ENCODE results near the gene PRICKLE2. TPM values are rescaled to one million over a fixed set of nuclear protein-coding genes. Genes with fewer than 3 reads are reported as not detected.

The PRICKLE2 gene
- total and polyA plus RNA-seq, 3 donors from 2014 or later, result 5.5 to 10.1 (median 9.1) TPM

DNA sequence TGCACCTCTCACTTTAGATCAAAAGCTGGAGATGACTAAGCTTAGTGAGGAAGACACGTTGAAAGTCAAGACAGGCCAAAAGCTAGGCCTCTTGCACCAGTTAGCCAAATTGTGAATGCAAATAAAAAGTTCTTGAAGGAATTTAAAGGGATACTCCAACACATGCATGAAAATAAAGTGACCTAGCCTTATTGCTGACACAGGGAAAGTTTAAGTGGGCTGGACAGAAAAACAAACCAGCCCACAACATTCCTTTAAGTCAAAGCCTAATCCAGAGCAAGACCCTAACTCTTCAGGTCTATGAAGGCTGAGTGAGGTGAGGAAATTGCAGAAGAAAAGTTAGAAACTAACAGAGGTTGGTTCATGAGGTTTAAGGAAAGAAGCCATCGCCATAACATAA is 101.3 kb downstream of the PRICKLE2 start:
- TF ChIP-seq, protein P1, sequence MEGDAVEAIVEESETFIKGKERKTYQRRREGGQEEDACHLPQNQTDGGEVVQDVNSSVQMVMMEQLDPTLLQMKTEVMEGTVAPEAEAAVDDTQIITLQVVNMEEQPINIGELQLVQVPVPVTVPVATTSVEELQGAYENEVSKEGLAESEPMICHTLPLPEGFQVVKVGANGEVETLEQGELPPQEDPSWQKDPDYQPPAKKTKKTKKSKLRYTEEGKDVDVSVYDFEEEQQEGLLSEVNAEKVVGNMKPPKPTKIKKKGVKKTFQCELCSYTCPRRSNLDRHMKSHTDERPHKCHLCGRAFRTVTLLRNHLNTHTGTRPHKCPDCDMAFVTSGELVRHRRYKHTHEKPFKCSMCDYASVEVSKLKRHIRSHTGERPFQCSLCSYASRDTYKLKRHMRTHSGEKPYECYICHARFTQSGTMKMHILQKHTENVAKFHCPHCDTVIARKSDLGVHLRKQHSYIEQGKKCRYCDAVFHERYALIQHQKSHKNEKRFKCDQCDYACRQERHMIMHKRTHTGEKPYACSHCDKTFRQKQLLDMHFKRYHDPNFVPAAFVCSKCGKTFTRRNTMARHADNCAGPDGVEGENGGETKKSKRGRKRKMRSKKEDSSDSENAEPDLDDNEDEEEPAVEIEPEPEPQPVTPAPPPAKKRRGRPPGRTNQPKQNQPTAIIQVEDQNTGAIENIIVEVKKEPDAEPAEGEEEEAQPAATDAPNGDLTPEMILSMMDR (IDR thresholded peaks at IDR 0.05), result no peak
- TF ChIP-seq POLR2A (IDR thresholded peaks at IDR 0.05), result no peak

GRCh38 chr3:64122476-64122875 is 102.8 kb downstream of the PRICKLE2 start:
- intact Hi-C loops (cut with DNase I; ENCODE audit: low total_unique reads), result no loop called here
- no peak overlapping the region for H3K27ac ChIP-seq
- H3K9me3 ChIP-seq, result no peaks in the 10 kb centered on the region
- H3K4me1 ChIP-seq, result peaks cover 9% of the 10 kb centered on the region
- 83 to 92% methylated on average over 2 to 3 of the region's 3 CpGs for WGBS, 2 donors
- TF ChIP-seq, protein P1 (IDR thresholded peaks at IDR 0.05), result no peak
- TF ChIP-seq POLR2A (IDR thresholded peaks at IDR 0.05), result no peak
- H3K36me3 ChIP-seq (ENCODE audit: low read depth, missing control alignments), result no peaks in the 10 kb centered on the region
- H3K4me3 ChIP-seq, result no peak overlapping the region
- no peaks in the 10 kb centered on the region for H3K27me3 ChIP-seq
- no peak for DNase-seq

More for the DNA sequence above, 101.3 kb downstream of the PRICKLE2 start:
- no peak overlapping the region for H3K27ac ChIP-seq
- no peak for DNase-seq
- peaks cover 9% of the 10 kb centered on the region for H3K4me1 ChIP-seq
- H3K4me3 ChIP-seq, result no peak overlapping the region
- no peaks in the 10 kb centered on the region for H3K27me3 ChIP-seq
- H3K9me3 ChIP-seq, result no peaks in the 10 kb centered on the region
- 78 to 88% methylated on average over 2 of the region's 2 CpGs for WGBS, 2 donors
- no peaks in the 10 kb centered on the region for H3K36me3 ChIP-seq (ENCODE audit: low read depth, missing control alignments)
- intact Hi-C loops (cut with DNase I; ENCODE audit: low total_unique reads), result no loop called here

- Histone ChIP-seq H3K4me1 (peaks cover 9% of the 10 kb centered on the region), H3K4me3 (no peak overlapping the region), H3K36me3 (ENCODE audit: low read depth, missing control alignments) (no peaks in the 10 kb centered on the region), H3K27ac (no peak overlapping the region), H3K9me3 (no peaks in the 10 kb centered on the region), H3K27me3 (no peaks in the 10 kb centered on the region)
- no peak for TF ChIP-seq POLR2A (IDR thresholded peaks at IDR 0.05)
- TF ChIP-seq, protein P1 (IDR thresholded peaks at IDR 0.05), result no peak
- no peak for DNase-seq
- intact Hi-C loops (cut with DNase I; ENCODE audit: low total_unique reads), result no loop called here
- WGBS, 2 donors, result 35 to 48% methylated on average over 3 of the region's 3 CpGs
Measured at GRCh38 chr3:64121750-64122311, 103.4 kb downstream of the PRICKLE2 start.

- H3K9me3 ChIP-seq, result no peaks in the 10 kb centered on the region
- H3K4me3 ChIP-seq, result no peak overlapping the region
- no peak for DNase-seq
- H3K36me3 ChIP-seq (ENCODE audit: low read depth, missing control alignments), result no peaks in the 10 kb centered on the region
- H3K27ac ChIP-seq, result no peak overlapping the region
- H3K27me3 ChIP-seq, result no peaks in the 10 kb centered on the region
- WGBS, 2 donors, result 41 to 51% methylated on average over 5 of the region's 5 CpGs
- intact Hi-C loops (cut with DNase I; ENCODE audit: low total_unique reads), result no loop called here
- peaks cover 9% of the 10 kb centered on the region for H3K4me1 ChIP-seq
- TF ChIP-seq, protein P1 (IDR thresholded peaks at IDR 0.05), result no peak
Measured at GRCh38 chr3:64120876-64121275, 104.4 kb downstream of the PRICKLE2 start.

DNA sequence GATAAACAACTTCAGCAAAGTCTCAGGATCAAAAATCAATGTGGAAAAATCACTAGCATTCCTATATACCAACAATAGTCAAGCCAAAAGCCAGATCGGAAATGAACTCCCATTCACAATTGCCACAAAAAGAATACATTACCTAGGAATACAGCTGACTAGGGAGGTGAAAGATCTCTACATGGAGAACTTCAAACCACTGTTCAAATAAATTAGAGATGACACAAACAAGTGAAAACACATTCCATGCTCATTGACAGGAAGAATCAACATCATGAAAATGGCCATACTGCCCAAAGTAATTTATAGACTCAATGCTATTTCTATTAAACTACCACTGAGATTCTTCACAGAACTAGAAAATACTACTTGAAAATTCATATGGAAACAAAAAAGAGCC is 107.8 kb downstream of the PRICKLE2 start:
- intact Hi-C loops (cut with DNase I; ENCODE audit: low total_unique reads), result no loop called here
- Histone ChIP-seq H3K27me3 (no peaks in the 10 kb centered on the region), H3K4me1 (peaks cover 9% of the 10 kb centered on the region), H3K36me3 (ENCODE audit: low read depth, missing control alignments) (no peaks in the 10 kb centered on the region), H3K9me3 (no peaks in the 10 kb centered on the region), H3K27ac (no peak overlapping the region), H3K4me3 (no peak overlapping the region)
- TF ChIP-seq POLR2A (IDR thresholded peaks at IDR 0.05), result no peak
- TF ChIP-seq, protein P1 (IDR thresholded peaks at IDR 0.05), result no peak
- 88 to 91% methylated on average over 1 of the region's 1 CpG for WGBS, 2 donors
- DNase-seq, result no peak

Data from testis (tissue), 3 donors.